NCI-H2107 treated with DMSO at 0.1 percent for 48 hours (cell line): Measurements from ENCODE around the gene ATP8A2.
A peak's percentile ranks its signal among the peaks of the same experiment; 100 is the strongest.
"Not testable (repeated sequence)": the region's sequence is repeated elsewhere in the genome, so short reads cannot be mapped to it uniquely, and the experiment has no call there.

Source experiments
- DNase-seq: peaks from one replicate; lab custom pipeline; 2025; ENCODE audit not compliant: unreplicated experiment; lab: John Stamatoyannopoulos, UW

The ATP8A2 gene

GRCh38 chr13:25371875-25372283 is at the start of gene ATP8A2:
ATP8A2 (plus strand) TSS chr13:25371974; CDS start chr13:25372213, 239 bp downstream.
- no peak for DNase-seq

- no peak for DNase-seq
Measured at GRCh38 chr13:25324100-25324499, 47.7 kb upstream of the ATP8A2 start.

GRCh38 chr13:25329706-25330105 is 42.1 kb upstream of the ATP8A2 start:
- no peak for DNase-seq

GRCh38 chr13:25330541-25330940 is 41.2 kb upstream of the ATP8A2 start:
- DNase-seq = no peak

GRCh38 chr13:25335856-25336255 is 35.9 kb upstream of the ATP8A2 start:
- DNase-seq = no peak

GRCh38 chr13:25345576-25345975 is 26.2 kb upstream of the ATP8A2 start:
- DNase-seq = no peak

GRCh38 chr13:25347151-25347550 is 24.6 kb upstream of the ATP8A2 start:
- no peak for DNase-seq

GRCh38 chr13:25351404-25351803 is 20.4 kb upstream of the ATP8A2 start:
- DNase-seq = no peak

GRCh38 chr13:25352230-25352629 is 19.5 kb upstream of the ATP8A2 start:
- DNase-seq = no peak

GRCh38 chr13:25352806-25353205 is 19.0 kb upstream of the ATP8A2 start:
- no peak for DNase-seq

- DNase-seq = no peak
Measured at GRCh38 chr13:25353344-25353743, 18.4 kb upstream of the ATP8A2 start.

GRCh38 chr13:25354377-25354776 is 17.4 kb upstream of the ATP8A2 start:
- no peak for DNase-seq

- not testable (repeated sequence) for DNase-seq
Measured at GRCh38 chr13:25360443-25360842, 11.3 kb upstream of the ATP8A2 start.

- DNase-seq = no peak
Measured at GRCh38 chr13:25365720-25366235, 6.0 kb upstream of the ATP8A2 start.

GRCh38 chr13:25371158-25371874 is 458 bp upstream of the ATP8A2 start:
- DNase-seq = peak; percentile 8

GRCh38 chr13:25372284-25373081 is 709 bp downstream of the ATP8A2 start:
- peak; percentile 10 for DNase-seq

- peak; percentile 40 for DNase-seq
Measured at GRCh38 chr13:25375727-25376358, 4.1 kb downstream of the ATP8A2 start.

GRCh38 chr13:25377244-25377962 is 5.6 kb downstream of the ATP8A2 start:
- DNase-seq = no peak

- no peak for DNase-seq
Measured at GRCh38 chr13:25378528-25378927, 6.8 kb downstream of the ATP8A2 start.

GRCh38 chr13:25379011-25379410 is 7.2 kb downstream of the ATP8A2 start:
- DNase-seq = no peak

- no peak for DNase-seq
Measured at GRCh38 chr13:25380082-25380481, 8.3 kb downstream of the ATP8A2 start.
